DND-41 (cell line): ENCODE results near the gene IFT20.

ENCODE experiments used
- ATAC-seq: fragments of 200-7000 bp; cut with Tn5 transposase; 3 replicates; pipeline ENCODE4 v1.9.1; 2021; ENCODE audit warnings: low read depth; ENCODE audit not compliant: insufficient read depth
- DNase-seq: peaks from one replicate; pipeline ENCODE4 v3.0.0-alpha.2; 2020
- H2AFZ ChIP-seq: 2 replicates; pipeline ENCODE4 v1.6.0; 2012; ENCODE audit warnings: low read depth, low read length
- H3K27ac ChIP-seq: 2 replicates; pipeline ENCODE4 v1.5.1; 2012; ENCODE audit warnings: low read length, inconsistent platforms
- H3K27me3 ChIP-seq: fragments of 200-600 bp; sonication (generic); 2 replicates; pipeline ENCODE4 v1.6.0; 2012; ENCODE audit warnings: low read length, mild to moderate bottlenecking, inconsistent platforms; ENCODE audit not compliant: insufficient read depth, poor library complexity
- H3K36me3 ChIP-seq: 2 replicates; pipeline ENCODE4 v1.5.1; 2012; ENCODE audit warnings: low read length, inconsistent platforms; ENCODE audit not compliant: insufficient read depth
- H3K4me1 ChIP-seq: 2 replicates; pipeline ENCODE4 v1.5.1; 2012; ENCODE audit warnings: mild to moderate bottlenecking, low read length; ENCODE audit not compliant: insufficient read depth
- H3K4me2 ChIP-seq: 2 replicates; pipeline ENCODE4 v1.6.0; 2012; ENCODE audit warnings: mild to moderate bottlenecking, moderate library complexity, low read length, inconsistent platforms; ENCODE audit not compliant: insufficient read depth
- H3K4me3 ChIP-seq, 2 experiments: fragments of 200-600 bp in 1 of 2; shearing (Covaris generic) in 1 of 2; 2 replicates each; pipeline ENCODE4 v1.5.1; 2012 to 2016; ENCODE audit warnings: inconsistent platforms in 2 of 2, low read length in 2 of 2, mild to moderate bottlenecking in 2 of 2, low read depth in 1 of 2, moderate library complexity in 1 of 2
- H3K79me2 ChIP-seq: 2 replicates; pipeline ENCODE4 v1.6.0; 2012; ENCODE audit warnings: low read length, inconsistent platforms; ENCODE audit not compliant: insufficient read depth
- H3K9ac ChIP-seq: 2 replicates; pipeline ENCODE4 v1.6.0; 2012; ENCODE audit warnings: low read depth, mild to moderate bottlenecking, inconsistent platforms, low read length, moderate library complexity
- H3K9me3 ChIP-seq: 2 replicates; pipeline ENCODE4 v1.5.1; 2012; ENCODE audit warnings: low read length, moderate library complexity, mild to moderate bottlenecking, inconsistent platforms; ENCODE audit not compliant: insufficient read depth, severe bottlenecking
- H4K20me1 ChIP-seq: 2 replicates; pipeline ENCODE4 v1.6.0; 2012; ENCODE audit warnings: low read length; ENCODE audit not compliant: insufficient read depth
- EZH2 ChIP-seq: IDR thresholded peaks from 3 replicates; pipeline ENCODE4 v1.6.1; 2012; ENCODE audit warnings: borderline replicate concordance, low read depth, mild to moderate bottlenecking, moderate library complexity, low read length, inconsistent platforms; ENCODE audit not compliant: severe bottlenecking
- TF ChIP-seq, protein P1 (sequence below): IDR thresholded peaks from 2 replicates; pipeline ENCODE4 v1.5.1; 2012; ENCODE audit warnings: borderline replicate concordance, low read length, moderate library complexity, mild to moderate bottlenecking; ENCODE audit not compliant: poor library complexity, severe bottlenecking; ENCODE audit errors: extremely low read depth

The IFT20 gene

DNA sequence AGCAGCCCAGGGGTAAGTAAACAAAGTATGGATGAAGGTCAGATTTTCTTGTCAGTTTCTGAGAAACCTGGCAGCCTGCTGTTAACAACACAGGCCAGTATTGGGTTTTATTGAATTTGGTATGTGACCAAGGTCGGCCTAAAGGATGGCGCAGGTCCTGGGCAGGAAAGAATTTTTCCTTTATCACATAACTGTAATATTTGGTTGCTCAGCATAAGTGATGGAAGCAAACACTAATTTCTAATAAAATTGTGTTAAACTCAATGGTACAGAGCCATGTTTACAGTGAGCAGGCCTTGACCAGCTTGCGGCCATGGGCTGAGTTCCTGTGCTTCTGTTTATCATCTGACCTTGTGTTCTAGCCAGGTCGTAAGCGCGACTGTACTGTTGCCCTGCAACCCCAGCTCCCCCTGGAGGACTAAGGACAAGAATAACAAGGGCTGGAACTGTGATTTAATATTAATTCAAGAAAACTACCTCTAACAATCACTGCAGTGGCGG lies 11.5 kb upstream of the IFT20 start:
- Histone ChIP-seq H2AFZ (no peak overlapping the region), H3K27me3 (no peaks in the 10 kb centered on the region), H3K36me3 (peaks cover 95% of the 10 kb centered on the region), H3K9ac (no peak overlapping the region), H3K4me3 (no peak overlapping the region), H3K79me2 (no peaks in the 10 kb centered on the region), H3K4me1 (no peaks in the 10 kb centered on the region), H3K4me2 (no peak overlapping the region), H3K9me3 (no peaks in the 10 kb centered on the region), H3K27ac (no peak overlapping the region), H4K20me1 (peaks cover 21% of the 10 kb centered on the region; the same call in 1 of the 2 replicates)
- ATAC-seq (no peak), DNase-seq (no peak)
- TF ChIP-seq EZH2 = no peak
- TF ChIP-seq, protein P1, sequence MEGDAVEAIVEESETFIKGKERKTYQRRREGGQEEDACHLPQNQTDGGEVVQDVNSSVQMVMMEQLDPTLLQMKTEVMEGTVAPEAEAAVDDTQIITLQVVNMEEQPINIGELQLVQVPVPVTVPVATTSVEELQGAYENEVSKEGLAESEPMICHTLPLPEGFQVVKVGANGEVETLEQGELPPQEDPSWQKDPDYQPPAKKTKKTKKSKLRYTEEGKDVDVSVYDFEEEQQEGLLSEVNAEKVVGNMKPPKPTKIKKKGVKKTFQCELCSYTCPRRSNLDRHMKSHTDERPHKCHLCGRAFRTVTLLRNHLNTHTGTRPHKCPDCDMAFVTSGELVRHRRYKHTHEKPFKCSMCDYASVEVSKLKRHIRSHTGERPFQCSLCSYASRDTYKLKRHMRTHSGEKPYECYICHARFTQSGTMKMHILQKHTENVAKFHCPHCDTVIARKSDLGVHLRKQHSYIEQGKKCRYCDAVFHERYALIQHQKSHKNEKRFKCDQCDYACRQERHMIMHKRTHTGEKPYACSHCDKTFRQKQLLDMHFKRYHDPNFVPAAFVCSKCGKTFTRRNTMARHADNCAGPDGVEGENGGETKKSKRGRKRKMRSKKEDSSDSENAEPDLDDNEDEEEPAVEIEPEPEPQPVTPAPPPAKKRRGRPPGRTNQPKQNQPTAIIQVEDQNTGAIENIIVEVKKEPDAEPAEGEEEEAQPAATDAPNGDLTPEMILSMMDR = peak; percentile 24

DNA sequence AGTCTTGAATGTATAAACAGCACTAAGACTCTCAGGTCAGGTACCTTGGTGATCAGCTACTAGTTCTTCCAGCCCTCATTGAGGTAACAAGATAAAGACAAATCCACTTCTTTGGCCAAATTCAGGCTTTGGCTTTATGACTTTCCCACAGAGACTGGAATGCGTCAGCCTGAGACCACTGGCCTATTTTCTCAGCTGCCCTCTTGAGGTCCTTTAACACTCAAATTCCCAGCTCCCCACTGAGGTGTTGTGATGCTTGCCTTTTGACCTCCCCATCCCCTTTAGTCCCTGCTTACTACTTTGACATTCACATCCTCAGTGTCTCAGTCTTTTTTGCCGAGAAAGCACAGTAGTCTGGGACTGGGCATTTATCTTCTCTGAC lies 10.9 kb upstream of the IFT20 start:
- Histone ChIP-seq H4K20me1 (peaks cover 21% of the 10 kb centered on the region; the same call in 1 of the 2 replicates), H3K27me3 (no peaks in the 10 kb centered on the region), H2AFZ (no peak overlapping the region), H3K4me2 (no peak overlapping the region), H3K79me2 (no peaks in the 10 kb centered on the region), H3K4me3 (no peak overlapping the region), H3K9me3 (no peaks in the 10 kb centered on the region), H3K36me3 (peaks cover 95% of the 10 kb centered on the region), H3K9ac (no peak overlapping the region), H3K27ac (no peak overlapping the region), H3K4me1 (no peaks in the 10 kb centered on the region)
- no peak for TF ChIP-seq EZH2
- TF ChIP-seq, protein P1 = no peak
- no peak for DNase-seq
- no peak for ATAC-seq

DNA sequence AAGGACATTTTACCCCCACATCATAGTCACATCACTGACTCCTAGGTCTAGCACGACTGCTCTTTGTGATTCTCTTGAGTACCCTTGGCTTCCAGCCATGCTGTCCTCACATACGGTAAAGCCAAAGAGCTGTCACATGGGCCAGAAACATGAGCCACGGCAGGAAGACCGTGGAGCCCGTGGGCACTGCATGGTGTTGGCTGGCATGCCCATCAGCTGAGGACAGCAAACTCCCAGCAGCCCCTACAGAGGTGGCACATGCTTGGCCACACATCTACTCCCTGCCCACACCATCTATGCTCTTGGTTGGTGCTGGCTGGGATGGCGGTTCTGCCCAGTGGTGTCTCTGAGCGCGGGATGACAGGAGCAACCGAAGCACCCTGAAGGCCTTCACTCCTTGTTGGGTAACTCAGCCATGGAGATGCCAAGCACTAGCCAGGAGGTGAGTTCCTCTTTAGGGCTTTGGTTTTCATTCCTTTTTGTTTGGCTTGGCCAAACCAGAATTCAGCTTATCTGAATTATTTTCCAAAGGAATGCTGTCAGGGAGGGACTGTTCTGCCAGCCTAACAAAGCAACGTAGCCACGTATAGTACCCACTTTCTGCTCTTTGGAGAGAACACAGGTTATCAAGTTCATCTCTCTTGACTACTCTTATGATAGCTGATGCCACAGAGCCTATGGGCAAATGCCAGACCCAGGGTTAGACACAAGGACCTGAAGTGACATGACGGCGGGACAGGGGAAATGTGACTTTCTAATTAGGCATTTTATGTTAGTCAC lies 10.3 kb upstream of the IFT20 start:
- H3K36me3 ChIP-seq = peaks cover 94% of the 10 kb centered on the region
- H4K20me1 ChIP-seq = peaks cover 21% of the 10 kb centered on the region; the same call in 1 of the 2 replicates
- no peaks in the 10 kb centered on the region for H3K27me3 ChIP-seq
- DNase-seq (no peak), ATAC-seq (peak; percentile 18; the same call in 1 of the 3 replicates)
- H3K4me1 ChIP-seq = no peaks in the 10 kb centered on the region
- no peaks in the 10 kb centered on the region for H3K79me2 ChIP-seq
- no peak overlapping the region for H3K27ac ChIP-seq
- TF ChIP-seq EZH2 = no peak
- TF ChIP-seq, protein P1 = no peak
- no peak overlapping the region for H3K9ac ChIP-seq
- H2AFZ ChIP-seq = no peak overlapping the region
- H3K9me3 ChIP-seq = no peaks in the 10 kb centered on the region
- no peak overlapping the region for H3K4me3 ChIP-seq
- H3K4me2 ChIP-seq = no peak overlapping the region
